ENCODE data around the gene HMGXB4.
A peak's percentile ranks its signal among the peaks of the same experiment; 100 is the strongest.

HMGXB4 gene

DNA sequence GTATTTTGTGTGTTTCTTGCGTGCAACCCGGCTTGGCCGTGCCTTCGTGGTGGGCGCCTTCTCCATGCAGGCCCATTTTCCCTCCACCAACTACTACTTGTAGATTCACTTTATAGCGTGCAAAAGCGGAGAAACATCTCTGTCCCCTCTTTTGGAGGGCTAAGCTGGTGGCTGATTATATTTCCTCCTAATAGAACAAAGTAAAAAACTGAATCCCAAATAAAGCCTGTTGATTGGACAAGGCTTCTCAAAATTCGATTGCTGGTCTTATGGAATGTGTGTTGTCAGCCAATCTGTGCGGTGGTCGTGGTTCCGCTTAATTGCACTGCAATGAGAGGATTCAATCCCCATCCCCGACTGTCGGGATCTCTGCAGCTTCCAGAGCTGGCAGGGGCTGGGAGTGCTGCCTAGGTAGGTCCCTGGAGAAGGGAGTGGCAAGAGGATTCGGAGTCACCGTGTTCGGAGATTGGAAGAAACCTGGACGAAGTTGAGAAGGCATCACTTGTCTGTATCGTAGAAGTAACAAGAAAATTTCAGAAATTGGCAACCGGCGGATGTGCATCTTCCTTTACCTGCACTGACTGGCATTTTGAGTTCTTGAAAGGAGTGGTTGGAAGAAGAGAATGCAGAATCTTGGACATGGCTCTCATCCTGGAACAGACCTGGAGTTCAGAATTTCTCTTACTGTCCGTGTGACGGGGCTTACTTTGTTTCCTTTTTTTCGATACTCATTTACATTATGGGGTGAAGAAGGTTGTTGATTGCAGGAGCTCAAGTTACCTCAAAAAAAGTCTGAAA lies 1.1 kb downstream of the HMGXB4 start:
- peak; percentile 58 for DNase-seq

DNA sequence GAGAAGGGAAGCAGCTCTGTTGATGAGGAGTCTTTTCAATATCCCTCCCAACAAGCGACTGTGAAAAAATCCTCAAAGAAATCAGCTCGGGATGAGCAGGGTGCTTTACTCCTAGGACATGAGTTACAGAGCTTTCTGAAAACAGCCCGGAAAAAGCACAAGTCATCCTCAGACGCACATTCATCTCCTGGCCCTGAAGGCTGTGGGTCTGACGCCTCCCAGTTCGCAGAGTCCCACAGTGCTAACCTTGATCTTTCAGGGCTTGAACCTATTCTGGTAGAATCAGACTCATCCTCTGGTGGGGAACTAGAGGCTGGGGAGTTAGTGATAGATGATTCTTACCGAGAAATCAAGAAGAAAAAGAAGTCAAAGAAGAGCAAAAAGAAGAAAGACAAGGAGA lies 7.7 kb downstream of the HMGXB4 start:
- DNase-seq, result no peak

DNA sequence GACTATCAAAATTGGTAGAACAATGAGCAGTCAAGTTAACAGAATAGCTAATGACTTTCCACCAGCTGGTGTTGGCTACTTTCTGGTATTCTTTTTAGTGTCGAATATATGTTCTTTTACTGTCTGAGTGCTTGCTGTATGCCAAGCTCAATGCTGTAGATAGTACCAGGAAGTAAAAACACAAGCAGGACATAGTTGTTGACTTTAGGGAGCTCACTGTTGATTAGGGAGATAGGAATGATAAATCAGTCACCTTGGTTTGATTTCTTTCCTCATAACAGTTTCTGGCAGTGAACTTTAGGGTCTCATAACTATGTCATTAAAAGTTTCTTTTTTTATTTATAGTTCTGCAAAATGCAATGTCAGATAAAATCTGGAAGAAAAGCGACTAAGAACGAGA lies 9.0 kb downstream of the HMGXB4 start:
- no peak for DNase-seq

DNA sequence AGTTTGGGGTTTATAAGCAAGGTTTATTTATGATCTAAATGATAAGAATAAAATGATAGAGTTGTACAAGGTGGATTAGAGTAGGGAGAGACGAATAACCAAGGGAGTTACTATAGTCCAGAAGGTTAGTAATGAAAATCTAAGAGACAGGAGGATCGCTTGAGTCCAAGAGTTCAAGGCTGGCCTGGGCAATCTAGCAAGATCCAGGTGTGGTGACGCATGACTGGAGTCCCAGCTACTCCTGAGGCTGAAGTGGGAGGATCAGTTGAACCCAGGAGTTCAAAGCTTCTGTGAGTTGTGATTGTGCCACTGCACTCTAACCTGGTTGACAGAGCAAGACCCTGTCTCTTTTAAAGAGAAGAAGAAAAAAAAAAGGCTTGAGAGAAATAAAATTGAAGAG lies 12.3 kb downstream of the HMGXB4 start:
- no peak for DNase-seq

DNA sequence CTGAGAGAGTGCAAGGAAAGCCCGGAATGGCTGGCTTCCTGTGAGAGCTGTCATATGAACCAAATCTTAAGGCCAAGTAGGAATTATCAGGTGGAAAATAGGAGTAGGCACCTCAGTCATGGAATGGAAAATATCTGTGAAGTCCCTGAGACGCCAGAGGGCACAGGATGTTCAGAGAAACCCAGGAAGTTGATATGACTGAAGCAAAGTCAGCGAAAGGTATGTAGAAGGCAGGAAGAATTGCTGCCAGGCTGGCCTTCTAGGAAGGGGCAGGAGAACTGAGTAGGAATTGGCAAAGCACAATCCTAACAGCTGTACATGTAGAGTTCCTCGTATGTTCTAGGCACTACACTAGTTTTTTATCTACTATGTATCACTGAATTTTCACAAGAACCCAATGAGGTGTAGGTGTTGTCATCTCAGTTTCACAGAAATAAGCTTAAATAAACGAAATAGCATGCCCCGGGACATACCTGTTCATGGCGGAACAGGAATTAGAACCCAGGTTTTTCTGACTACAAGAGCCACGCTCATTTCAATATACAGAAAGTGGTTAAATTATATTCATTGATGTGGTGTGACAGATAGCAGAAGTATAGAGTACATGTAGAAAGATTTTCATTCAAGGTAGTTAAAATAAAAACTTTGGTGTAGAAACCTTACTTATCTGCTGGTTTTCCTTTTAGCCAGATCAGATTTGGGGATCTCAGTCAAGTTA lies 17.0 kb downstream of the HMGXB4 start:
- no peak for DNase-seq

DNA sequence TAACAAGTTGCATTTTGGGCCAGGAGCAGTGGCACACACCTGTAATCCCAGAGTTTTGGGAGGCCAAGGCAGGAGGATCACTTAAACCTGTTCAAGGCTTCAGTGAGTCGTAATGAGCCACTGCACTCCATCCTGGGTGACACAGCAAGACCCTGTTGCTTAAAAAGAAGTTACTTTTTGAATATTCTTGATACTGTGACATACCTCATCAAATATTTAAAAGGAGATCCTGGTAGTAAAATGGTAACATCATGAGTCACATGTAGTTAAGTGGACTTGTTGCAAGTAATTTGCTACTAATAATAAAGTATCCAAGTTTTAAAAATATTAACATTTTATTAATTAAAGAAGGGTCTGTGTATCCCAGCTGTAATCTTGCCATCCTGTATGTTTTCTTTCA lies 18.3 kb downstream of the HMGXB4 start:
- DNase-seq, result peak; percentile 53

DNA sequence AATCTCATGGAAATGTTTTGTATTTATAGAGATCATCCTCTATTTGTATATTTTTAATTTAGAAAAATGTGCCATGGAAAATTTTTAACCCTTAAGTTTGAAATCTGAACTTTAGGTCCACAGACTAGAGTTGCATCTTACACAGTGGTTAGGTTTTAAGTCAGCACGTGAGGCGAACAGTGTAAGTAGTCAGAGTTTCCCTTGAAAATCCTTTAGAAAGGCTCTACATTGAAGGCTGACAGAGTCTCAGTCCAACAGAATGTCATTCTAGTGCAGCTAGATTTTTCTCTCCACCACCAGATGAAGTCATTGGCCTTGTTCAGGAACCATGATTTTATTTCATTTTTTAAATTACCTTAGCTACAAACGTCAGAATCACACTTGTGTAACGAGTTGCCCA lies 18.7 kb downstream of the HMGXB4 start:
- DNase-seq, result no peak

DNA sequence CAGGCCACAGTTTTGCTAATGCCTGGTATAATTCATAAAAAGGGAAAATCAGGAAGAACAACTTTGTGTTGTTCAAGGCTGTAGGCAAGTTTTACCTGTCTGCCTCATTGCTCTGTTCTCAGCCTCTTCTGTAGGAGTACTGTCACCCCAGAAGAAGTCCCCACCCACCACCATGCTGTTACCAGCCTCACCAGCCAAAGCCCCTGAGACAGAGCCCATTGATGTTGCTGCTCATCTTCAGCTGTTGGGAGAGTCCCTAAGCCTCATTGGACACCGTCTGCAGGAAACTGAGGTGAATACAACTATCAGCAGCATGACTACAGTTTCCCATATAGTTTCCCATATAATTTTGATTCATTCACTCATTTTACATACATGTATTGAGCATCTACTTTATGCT lies 30.8 kb downstream of the HMGXB4 start:
- DNase-seq, result no peak

DNA sequence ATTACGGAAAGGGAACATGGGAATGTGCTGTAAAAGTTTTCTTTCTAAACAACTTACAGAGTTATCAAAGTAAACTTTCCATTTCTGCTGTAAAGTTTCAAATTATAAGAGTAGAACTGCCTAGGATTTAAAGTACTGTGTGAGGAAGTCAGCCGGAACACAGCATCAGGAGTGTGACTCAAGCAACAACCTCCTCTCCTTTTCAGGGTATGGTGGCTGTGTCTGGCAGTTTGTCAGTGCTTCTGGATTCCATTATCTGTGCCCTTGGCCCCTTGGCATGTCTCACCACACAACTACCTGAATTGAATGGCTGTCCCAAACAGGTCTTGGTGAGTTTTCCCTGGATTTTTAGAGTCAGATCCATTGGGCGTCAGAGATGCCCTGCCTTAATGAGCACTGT lies 35.5 kb downstream of the HMGXB4 start:
- no peak for DNase-seq

DNA sequence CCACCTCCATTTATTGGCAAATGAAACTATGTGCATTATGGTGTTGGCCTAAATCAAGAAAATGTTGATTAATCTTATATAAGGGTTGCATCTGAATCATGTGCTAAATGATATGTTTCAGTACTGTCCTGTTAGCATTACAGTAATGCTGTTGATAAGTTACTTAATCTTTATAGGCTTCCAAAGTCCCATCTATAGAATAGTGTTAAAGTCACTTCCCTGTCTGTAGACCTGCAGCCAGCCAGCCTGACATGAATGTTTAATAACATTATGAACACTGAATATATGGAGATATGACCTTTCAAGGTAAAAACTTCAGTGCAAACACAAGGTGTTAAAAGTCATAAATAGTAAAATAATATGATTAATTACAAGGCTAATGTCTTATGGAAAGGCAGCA lies 38.8 kb downstream of the HMGXB4 start:
- DNase-seq, result no peak

DNA sequence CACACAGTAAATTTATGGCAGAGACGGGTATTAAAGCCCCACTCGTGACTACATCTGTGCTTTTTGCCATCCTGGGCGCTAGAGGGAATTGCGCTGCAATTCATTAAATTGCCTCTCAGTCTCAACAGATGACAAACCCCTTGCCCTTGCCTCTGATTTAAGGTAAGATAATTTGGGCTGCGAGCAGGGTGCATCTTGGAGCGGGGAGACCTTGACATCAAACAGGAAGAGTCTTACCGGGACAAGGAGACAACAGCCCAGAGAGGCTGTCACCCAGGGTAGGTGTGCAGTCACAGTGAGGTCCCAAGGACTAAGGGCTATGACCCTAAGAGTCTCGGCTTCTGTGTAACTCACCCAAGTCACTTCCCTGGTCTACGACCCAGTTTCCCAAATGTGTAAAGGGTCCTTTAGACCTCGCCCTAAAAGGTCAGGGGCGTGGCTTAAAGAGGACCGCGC lies 42.0 kb downstream of the HMGXB4 start:
- DNase-seq, result peak; percentile 21

DNA sequence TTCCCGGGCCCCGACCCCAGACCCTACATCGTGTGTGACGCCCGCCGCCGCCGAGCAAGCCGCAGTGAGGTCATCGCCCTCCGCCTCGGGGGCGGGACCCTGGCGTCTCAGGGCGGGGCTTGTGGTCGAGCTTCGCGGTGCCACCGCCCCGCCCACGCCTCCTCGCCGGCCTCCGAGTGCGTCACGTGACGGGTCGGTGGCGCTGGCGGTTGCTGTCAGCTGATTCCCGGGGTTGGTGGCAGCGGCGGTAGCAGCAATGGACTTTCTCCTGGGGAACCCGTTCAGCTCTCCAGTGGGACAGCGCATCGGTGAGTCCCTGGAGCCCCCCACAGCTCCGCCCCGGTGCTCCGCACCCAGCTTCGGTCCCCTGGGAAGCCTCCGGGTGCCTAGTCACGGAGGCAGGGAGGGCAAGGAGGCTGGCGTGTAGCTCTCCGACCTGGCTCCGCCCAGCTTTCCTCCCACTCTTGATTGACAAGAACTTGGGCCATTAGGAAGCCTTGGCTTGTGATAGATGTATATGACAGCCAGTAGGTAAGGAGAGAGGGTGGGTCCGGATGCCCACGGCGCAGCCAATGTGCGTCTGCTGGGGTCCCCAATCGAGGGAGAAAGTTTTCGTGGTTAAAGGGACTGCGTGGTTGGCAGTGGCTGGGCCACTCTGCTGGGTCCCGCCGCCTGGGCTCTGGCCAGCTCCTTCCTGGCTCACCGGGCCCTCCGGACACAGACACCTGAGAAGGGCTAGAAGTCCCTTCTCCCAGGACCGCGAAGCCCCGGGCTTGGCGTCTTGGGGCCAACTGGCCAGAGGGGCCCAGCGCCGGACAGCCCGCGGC lies 42.6 kb downstream of the HMGXB4 start, which contains the start of gene TOM1:
TOM1 (plus strand) TSS at position 222 of the 827 bp plus-strand sequence; CDS start at position 257, 35 bp downstream.
- peak; percentile 100 for DNase-seq

DNA sequence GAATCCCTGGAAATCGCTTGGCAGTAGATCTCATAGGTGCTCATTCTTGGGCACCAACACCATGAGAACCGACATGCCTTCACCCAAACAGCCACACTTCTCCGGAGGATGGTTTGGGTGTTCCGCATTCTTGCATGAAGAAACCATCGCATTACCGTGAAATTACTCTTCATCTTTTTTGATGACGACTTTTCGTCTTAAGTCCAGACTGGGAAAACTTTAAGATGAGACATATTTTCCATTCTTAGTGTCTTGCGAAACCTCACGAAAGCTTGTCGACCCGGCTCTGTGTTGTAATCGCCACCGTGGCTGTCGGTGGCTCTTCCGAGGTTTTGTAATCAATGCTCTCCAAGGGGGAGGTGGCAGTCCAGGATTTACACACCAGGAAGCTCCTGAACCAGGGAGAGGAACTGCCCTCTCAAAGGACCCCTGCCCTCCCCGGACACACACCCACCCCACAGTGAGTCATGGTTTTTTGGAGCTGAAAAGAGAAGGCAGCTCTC lies 44.1 kb downstream of the HMGXB4 start:
- peak; percentile 93 for DNase-seq

DNA sequence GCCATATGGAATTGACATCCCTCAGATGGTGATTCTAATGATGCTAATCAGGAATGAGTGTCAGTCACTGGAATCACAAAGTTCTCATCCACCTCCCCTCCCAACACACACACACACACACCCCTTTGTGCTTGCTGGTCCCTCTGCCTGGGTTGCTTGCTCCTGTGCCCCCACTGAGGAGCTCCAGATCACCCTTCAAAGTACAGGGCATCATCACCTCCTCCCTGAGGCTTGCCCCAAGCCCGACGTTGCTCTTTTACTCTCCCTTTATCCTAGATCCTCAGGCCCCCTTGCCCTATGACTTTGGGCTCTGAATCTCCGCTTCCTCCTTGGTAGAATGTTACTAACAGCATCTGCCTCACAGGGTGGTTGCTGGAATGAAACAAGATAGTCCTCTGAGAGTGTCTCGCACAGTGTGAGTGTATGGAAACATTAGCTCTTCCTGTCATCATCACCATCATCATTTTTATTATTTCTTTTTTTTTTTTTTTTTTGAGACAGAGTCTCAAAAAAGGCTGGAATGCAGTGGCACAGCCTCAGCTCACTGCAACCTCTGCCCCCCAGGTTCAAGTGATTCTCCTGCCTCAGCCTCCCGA lies 45.8 kb downstream of the HMGXB4 start:
- DNase-seq, result peak; percentile 51

DNA sequence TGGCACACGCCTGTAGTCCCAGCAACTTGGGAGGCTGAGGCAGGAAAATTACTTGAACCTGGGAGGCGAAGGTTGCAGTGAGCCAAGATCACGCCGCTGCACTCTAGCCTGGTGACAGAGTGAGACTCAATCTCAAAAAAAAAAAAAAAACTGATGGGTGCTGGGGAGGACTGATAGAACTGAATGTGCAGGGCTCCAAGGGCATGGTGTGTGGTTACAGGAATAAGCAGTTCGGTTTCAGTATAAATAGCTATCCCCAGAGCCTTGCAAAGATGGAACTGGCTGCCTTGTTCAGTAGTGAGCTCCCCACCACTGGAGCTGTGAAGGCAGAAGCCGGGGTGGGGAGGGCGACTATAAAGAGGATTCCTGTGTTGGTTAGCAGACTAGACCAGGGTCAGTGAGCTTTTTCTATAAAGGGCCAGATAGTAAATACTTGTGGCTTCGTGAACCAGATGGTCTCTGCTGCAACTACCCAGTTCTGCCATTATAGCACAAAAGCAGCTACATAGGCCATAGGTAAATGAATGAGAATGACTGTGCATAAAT lies 48.3 kb downstream of the HMGXB4 start:
- no peak for DNase-seq

DNA sequence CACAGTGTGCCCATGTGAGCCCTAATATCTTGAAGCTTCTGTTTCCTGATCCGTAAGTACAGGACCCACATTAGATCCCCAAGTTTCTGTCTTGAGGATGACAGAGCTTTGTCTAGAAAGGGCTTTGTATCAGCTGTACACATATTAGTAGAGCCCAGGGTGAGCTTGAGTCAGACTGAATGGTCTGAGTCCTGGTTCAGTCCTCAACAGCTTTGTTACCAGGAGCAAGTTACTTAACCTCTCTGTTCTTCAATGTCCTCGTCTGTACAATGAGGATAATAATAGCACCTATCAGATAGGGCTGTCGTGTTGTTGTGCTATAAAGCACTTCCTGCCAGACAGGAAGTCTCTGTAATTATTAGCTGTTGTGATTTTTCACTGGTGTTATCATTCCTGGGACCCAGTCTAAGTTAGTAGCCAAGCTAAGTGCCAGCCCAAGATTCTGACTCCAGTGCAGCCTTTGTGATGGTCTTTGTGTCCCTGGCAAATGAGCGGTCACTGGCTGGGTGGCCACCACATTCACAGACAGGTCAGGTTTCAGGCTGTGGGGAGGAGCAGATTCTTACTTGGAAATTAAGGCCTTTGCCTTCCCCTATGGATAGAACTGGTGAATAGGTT lies 49.2 kb downstream of the HMGXB4 start:
- DNase-seq, result peak; percentile 11

DNA sequence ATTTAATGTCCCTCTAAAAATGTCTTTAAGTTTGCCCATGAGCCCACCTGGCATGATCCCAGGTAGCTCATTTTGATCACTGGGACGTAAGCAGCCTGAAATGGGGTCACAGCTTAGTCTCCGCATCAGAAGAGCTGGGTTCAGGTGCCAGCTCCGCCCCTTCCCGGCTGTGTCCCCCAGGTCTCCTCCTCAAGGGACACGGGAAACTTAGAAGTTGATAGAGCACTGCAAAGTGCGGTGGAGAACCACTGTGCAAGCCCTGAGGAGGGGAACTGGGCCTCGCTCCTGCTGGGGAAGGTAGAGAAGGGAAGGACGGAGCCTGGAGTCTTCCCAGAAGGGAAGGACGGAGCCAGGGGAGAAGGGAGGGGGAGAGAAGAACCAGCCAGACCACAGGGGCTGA lies 50.1 kb downstream of the HMGXB4 start:
- no peak for DNase-seq

DNA sequence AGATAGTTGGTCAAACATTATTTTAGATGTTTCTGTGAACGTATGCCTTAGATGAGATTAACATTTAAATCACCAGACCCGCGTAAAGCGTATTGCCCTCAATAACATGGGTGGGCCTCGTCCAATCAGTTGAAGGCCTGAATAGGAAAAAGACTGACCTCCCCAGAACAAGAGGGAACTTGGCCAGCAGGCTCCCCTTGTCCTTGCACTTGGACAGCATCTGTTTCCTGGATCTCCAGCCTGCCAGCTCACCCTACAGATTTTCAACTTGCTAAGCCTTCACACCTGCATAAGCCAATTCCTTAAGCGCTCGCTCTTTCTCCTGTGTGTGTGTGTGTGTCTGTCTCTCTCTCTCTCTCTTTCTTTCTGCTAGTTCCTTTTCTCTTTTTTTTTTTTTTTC lies 50.6 kb downstream of the HMGXB4 start:
- no peak for DNase-seq

DNA sequence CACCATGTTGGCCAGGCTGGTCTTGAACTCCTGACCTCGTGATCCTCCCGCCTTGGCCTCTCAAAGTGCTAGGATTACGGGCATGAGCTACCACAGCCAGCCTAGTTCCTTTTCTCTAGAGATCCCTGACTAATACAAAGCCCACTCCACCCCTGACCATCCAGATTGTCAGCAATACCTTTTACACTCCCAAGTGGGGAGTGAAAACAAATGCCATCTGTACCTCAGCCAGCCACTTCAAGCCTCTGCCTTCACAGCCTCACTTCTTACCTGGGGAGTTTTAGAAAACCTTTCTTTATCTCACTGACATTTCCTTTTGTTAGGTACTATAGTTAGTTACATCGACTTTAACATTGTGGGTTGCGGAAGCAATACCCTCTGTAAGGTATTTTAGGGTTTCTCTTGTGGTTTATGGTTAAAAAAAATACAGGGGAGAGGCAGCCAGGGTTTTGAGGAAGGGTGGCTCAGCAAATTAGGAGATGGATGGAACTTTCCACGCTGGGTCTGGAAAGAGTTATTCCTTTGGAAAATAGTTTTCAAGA lies 51.3 kb downstream of the HMGXB4 start:
- no peak for DNase-seq

DNA sequence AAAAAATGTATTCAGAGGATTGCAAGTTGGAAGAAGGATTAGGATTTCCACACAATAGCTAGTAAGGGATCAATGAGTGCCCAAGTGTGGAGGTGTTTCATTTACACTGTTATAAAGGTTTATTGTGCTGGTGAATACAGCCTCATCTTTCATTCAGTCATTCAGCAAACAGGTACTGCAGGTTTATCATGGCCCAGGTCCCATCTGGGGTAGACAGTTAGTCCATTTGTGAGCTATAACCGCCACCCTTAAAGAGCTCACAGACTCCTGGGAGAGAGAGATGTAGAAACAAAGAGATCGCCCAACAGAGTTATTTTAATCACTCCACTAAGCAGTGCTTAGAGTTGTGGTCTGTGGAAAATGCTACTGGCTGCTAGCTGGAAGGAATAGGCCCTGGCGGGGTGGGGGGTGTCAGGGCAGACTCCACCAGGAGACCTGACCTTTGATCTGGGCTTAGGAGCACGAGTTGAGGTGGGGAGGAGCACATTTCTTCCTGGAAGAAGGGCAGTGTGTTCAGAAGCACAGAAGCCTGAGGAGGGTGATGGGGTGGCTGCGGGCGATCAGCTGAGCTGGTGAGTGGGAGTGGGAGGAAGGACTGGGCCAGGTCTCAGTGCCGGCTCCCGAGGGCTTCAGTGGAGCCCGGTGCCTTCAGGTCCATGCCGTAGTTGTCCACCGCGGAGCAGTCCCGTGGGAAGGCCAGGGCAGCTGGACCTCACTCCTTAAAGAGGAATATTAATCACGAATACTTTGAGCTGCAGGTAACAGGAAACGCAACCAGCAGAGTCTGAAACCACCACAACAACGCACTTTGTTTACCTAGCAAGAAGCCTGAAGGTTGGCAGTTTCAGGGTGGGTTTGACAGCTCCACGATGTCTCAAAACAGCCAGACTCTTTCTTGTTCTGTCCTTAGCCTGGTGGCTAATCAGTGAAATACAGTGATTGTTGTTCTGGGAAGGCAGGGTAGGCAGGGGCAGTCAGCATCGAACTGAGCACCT lies 53.6 kb downstream of the HMGXB4 start:
- DNase-seq, result no peak

Measured in fibroblast of skin of right biceps (primary cell).